ENCODE results near the gene LYZ.

The LYZ gene

GRCh38 chr12:69389831-69390230 is 41.6 kb downstream of the LYZ start:
- no peak for DNase-seq

- no peak for DNase-seq
Observed at GRCh38 chr12:69392179-69392928, 44.2 kb downstream of the LYZ start.

- DNase-seq, result no peak
Observed at GRCh38 chr12:69396041-69396440, 47.9 kb downstream of the LYZ start.

- DNase-seq, result no peak
Observed at GRCh38 chr12:69396963-69397362, 48.8 kb downstream of the LYZ start.

DNA sequence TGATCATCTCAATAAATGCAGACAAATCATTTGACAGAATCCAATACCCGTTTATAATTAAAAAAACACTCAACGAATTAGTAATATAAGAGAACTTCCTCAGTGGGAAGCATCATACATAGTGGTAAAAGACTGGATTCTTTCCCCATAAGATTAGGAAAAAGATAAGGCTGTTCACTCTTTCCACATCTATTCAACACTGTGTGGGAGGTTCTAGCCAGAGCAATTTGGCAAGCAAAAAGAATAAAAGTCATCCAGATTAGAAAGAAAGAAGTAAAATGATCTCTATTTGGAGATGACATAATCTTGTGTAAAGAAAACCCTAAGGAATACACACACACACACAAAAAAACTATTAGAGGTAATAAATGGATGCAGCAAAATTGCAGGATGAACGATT is 49.8 kb downstream of the LYZ start:
- no peak for DNase-seq

DNA sequence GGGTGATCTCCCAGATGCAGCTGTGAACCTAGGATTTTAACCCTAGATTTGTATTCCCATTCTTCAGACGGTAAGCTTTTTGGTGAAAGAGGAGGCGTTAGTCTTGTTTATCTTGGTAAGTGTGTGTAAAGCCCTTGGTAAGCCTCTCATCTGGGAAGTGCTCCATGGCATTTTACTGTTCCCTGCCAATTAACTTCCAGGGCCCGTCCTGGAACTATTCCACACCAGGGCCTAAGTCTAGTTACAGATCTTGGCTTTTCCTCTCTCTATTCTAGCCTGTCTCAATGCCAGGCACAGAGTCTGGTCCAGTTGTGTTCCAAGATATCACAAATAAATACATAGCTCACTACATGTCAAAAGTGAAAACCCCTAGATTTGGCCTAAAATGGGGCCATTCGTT is 53.8 kb downstream of the LYZ start:
- DNase-seq, result no peak
